KMS-11 (cell line): ENCODE measurements around the gene ERCC6.

Experiments used
- H2AFZ ChIP-seq: fragments of 200-600 bp; sonication (generic); 2 replicates; pipeline ENCODE4 v1.6.1; 2016; ENCODE audit warnings: antibody characterized with exemption, mixed run types, low read depth
- H3K27ac ChIP-seq: fragments of 200-600 bp; sonication (generic); 2 replicates; pipeline ENCODE4 v1.6.1; 2016; ENCODE audit warnings: mild to moderate bottlenecking, mixed run types
- H3K27me3 ChIP-seq: fragments of 200-600 bp; sonication (generic); 2 replicates; pipeline ENCODE4 v1.6.1; 2017; ENCODE audit warnings: mild to moderate bottlenecking, low read depth, mixed run types, moderate library complexity; ENCODE audit not compliant: insufficient read depth
- H3K36me3 ChIP-seq: fragments of 200-600 bp; sonication (generic); 2 replicates; pipeline ENCODE4 v1.6.1; 2017; ENCODE audit warnings: mild to moderate bottlenecking, mixed run types; ENCODE audit not compliant: insufficient read depth
- H3K4me1 ChIP-seq: fragments of 200-600 bp; sonication (generic); 2 replicates; pipeline ENCODE4 v1.6.1; 2016; ENCODE audit warnings: mild to moderate bottlenecking, low read depth, mixed run types; ENCODE audit not compliant: poor library complexity, severe bottlenecking
- H3K4me2 ChIP-seq: fragments of 200-600 bp; sonication (generic); 2 replicates; pipeline ENCODE4 v1.7.0; 2016; ENCODE audit warnings: mild to moderate bottlenecking, mixed run types
- H3K4me3 ChIP-seq: fragments of 200-600 bp; sonication (generic); IDR thresholded peaks from 2 replicates; pipeline ENCODE4 v1.6.1; 2017; ENCODE audit warnings: low read depth, low read length, mixed read lengths; ENCODE audit not compliant: insufficient read depth
- H3K79me2 ChIP-seq: fragments of 200-600 bp; sonication (generic); 2 replicates; pipeline ENCODE4 v1.6.1; 2016; ENCODE audit warnings: low read depth, mixed run types; ENCODE audit not compliant: insufficient read depth
- H3K9ac ChIP-seq: fragments of 200-600 bp; sonication (generic); 2 replicates; pipeline ENCODE4 v1.6.1; 2016; ENCODE audit warnings: mild to moderate bottlenecking, mixed run types
- H4K20me1 ChIP-seq: fragments of 200-600 bp; sonication (generic); 2 replicates; pipeline ENCODE4 v1.6.1; 2016; ENCODE audit warnings: mild to moderate bottlenecking, mixed run types; ENCODE audit not compliant: insufficient read depth
- CTCF ChIP-seq: fragments of 200-600 bp; sonication (generic); conservative IDR thresholded peaks from 2 replicates; pipeline ENCODE4 v1.6.1; 2017; ENCODE audit warnings: low read depth, mild to moderate bottlenecking, antibody characterized with exemption, low read length, moderate library complexity, mixed read lengths

The ERCC6 gene

GRCh38 chr10:49578392-49578791 is 39.5 kb upstream of the ERCC6 start:
- no peak for TF ChIP-seq CTCF
- H2AFZ ChIP-seq, result no peak overlapping the region

GRCh38 chr10:49577182-49577925 is 38.4 kb upstream of the ERCC6 start:
- Histone ChIP-seq H3K9ac (no peak overlapping the region), H3K4me3 (no peak overlapping the region), H3K36me3 (no peaks in the 10 kb centered on the region), H3K27me3 (no peaks in the 10 kb centered on the region), H2AFZ (no peak overlapping the region), H4K20me1 (no peaks in the 10 kb centered on the region), H3K27ac (no peak overlapping the region), H3K4me1 (no peaks in the 10 kb centered on the region), H3K4me2 (no peak overlapping the region), H3K79me2 (no peaks in the 10 kb centered on the region)
- TF ChIP-seq CTCF, result no peak

More at GRCh38 chr10:49578392-49578791, 39.5 kb upstream of the ERCC6 start:
- H3K79me2 ChIP-seq, result no peaks in the 10 kb centered on the region
- H3K4me1 ChIP-seq, result no peaks in the 10 kb centered on the region
- no peak overlapping the region for H3K4me3 ChIP-seq
- H4K20me1 ChIP-seq, result no peaks in the 10 kb centered on the region
- H3K4me2 ChIP-seq, result no peak overlapping the region
- no peak overlapping the region for H3K27ac ChIP-seq
- no peak overlapping the region for H3K9ac ChIP-seq
- H3K36me3 ChIP-seq, result no peaks in the 10 kb centered on the region
- no peaks in the 10 kb centered on the region for H3K27me3 ChIP-seq

GRCh38 chr10:49575489-49576072 is 36.7 kb upstream of the ERCC6 start:
- Histone ChIP-seq H3K4me2 (no peak overlapping the region), H3K4me3 (no peak overlapping the region), H3K79me2 (no peaks in the 10 kb centered on the region), H3K27me3 (no peaks in the 10 kb centered on the region), H3K9ac (no peak overlapping the region), H3K27ac (no peak overlapping the region), H4K20me1 (no peaks in the 10 kb centered on the region), H3K36me3 (no peaks in the 10 kb centered on the region), H3K4me1 (no peaks in the 10 kb centered on the region), H2AFZ (no peak overlapping the region)
- TF ChIP-seq CTCF, result no peak

DNA sequence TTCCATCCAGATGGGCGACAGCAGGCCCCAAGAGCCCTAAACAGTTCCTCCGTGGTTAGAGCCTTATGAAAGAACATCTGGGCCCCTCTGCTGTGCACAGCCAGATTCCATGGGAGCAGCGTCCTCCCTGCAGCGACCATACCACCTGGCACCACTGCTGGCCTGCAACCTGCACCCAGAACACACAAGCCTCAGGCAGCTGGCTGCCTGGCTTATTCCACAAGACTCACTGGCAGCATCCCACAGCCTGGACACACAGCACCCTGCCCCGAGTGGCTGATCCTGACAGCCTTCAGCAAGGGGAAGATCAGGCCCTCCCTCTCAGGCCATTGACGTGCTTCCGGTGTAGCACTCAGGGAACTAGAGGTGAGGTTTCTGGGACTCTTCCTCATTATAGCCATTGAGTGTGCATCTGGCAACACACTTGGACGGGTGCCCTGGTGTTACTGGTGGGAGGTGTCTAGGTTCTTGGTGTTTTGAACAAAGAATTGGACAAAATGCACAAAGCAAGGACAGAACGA is 33.7 kb upstream of the ERCC6 start:
- Histone ChIP-seq H3K27ac (no peak overlapping the region), H3K27me3 (no peaks in the 10 kb centered on the region), H3K36me3 (no peaks in the 10 kb centered on the region), H3K4me3 (no peak overlapping the region), H3K9ac (no peak overlapping the region), H3K4me1 (no peaks in the 10 kb centered on the region), H4K20me1 (no peaks in the 10 kb centered on the region), H3K4me2 (no peak overlapping the region), H3K79me2 (no peaks in the 10 kb centered on the region), H2AFZ (no peak overlapping the region)
- TF ChIP-seq CTCF, result no peak
